SKM-1 treated with dmso at 0.1 percent for 144 hours (cell line): ENCODE data around the gene UBE2H.
"Not testable (repeated sequence)": the region's sequence is repeated elsewhere in the genome, so short reads cannot be mapped to it uniquely, and the experiment has no call there.

ENCODE experiments used
- DNase-seq: peaks from one replicate; lab custom pipeline; 2025; ENCODE audit not compliant: unreplicated experiment; lab: John Stamatoyannopoulos, UW

The UBE2H gene

GRCh38 chr7:129824291-129825208 is 128.2 kb downstream of the UBE2H start:
- DNase-seq, result no peak

GRCh38 chr7:129823143-129823542 is 129.6 kb downstream of the UBE2H start:
- DNase-seq, result not testable (repeated sequence)

- no peak for DNase-seq
Measured at GRCh38 chr7:129821476-129821875, 131.3 kb downstream of the UBE2H start.

DNA sequence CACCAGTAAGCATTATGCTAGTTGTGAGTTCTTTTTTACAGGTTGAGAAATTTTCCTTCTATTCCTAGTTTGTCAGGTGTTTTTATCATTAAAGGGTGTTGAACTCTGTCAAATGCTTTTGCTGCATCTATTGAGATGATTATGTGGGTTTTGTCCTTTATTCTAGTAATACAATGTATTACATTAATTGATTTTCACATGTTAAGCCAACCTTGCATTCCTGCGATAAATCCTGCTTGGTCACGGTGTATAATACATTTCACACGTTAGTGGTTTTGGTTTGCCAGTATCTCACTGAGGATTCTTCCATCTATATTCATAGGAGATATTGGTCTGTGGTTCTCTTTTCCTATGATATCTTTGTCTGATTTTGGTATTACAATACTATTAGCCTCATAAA is 136.0 kb downstream of the UBE2H start:
- DNase-seq, result no peak

DNA sequence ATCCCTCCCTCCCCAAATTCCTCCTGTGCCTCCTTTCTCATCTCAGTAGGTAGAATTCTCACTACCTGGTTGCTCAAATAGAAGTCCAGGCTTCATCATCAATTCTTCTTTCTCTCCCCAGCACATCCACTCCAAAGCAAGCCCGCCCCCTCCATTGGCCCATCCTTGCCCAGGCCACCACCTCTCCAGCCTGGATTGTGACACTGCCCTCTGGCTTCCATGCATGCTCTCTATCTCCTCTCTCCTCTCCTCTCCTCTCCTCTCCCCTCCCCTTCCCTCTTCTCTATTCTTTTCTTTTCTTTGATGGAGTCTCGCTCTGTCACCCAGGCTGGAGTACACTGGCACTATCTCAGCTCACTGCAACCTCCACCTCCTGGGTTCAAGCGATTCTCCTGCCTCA is 144.9 kb downstream of the UBE2H start:
- DNase-seq, result no peak

- no peak for DNase-seq
Measured at GRCh38 chr7:129804890-129805719, 147.7 kb downstream of the UBE2H start.

GRCh38 chr7:129804111-129804889 is 148.5 kb downstream of the UBE2H start:
- DNase-seq, result no peak

DNA sequence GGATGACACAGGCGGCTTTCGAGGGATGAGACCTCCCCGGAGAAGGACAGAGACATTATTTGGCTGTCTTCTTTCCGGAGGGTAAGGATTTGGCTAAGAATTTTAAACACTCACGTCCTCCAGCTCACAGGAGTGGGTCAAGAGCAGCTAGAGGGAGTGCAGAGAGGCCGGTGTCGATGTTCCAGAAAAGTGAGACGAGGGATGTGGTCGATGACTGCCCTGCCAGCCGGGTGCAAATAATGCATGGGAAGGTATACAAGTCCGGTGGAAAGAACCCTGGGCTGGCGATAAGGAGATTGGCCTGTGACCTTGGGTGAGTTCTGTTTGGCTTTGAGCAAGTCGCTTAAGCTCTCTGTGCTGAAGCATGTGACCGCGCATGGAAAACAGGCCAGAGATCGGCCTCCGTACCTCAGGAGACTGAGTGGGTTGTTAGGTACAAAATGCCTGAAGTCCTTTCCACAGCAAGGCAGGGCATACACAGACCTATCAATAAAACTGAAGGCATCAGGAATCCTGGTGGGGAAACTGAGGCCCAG is 149.1 kb downstream of the UBE2H start:
- no peak for DNase-seq

- no peak for DNase-seq
Measured at GRCh38 chr7:129801882-129802281, 150.9 kb downstream of the UBE2H start.

- no peak for DNase-seq
Measured at GRCh38 chr7:129800901-129801300, 151.9 kb downstream of the UBE2H start.

- no peak for DNase-seq
Measured at GRCh38 chr7:129799350-129799955, 153.3 kb downstream of the UBE2H start.

- DNase-seq, result no peak
Measured at GRCh38 chr7:129798616-129799349, 154.0 kb downstream of the UBE2H start.

GRCh38 chr7:129797214-129797789 is 155.5 kb downstream of the UBE2H start:
- DNase-seq, result no peak

- no peak for DNase-seq
Measured at GRCh38 chr7:129796186-129796775, 156.5 kb downstream of the UBE2H start.

DNA sequence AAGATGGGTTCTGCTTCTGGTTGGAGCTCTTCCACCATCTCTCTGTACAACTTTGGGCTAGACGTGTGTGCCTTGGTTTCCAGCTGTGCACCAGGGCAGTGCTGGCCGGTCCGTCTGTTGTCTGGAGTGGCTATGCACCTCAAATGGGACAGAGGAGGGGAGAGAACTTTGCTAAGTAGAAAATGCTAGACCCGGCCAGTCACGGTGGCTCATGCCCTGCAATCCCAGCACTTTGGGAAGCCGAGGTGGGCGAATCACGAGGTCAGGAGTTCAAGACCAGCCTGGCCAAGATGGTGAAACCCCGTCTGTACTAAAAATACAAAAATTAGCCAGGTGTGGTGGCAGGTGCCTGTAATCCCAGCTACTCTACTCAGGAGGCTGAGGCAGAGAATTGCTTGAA is 158.3 kb downstream of the UBE2H start:
- DNase-seq, result not testable (repeated sequence)

DNA sequence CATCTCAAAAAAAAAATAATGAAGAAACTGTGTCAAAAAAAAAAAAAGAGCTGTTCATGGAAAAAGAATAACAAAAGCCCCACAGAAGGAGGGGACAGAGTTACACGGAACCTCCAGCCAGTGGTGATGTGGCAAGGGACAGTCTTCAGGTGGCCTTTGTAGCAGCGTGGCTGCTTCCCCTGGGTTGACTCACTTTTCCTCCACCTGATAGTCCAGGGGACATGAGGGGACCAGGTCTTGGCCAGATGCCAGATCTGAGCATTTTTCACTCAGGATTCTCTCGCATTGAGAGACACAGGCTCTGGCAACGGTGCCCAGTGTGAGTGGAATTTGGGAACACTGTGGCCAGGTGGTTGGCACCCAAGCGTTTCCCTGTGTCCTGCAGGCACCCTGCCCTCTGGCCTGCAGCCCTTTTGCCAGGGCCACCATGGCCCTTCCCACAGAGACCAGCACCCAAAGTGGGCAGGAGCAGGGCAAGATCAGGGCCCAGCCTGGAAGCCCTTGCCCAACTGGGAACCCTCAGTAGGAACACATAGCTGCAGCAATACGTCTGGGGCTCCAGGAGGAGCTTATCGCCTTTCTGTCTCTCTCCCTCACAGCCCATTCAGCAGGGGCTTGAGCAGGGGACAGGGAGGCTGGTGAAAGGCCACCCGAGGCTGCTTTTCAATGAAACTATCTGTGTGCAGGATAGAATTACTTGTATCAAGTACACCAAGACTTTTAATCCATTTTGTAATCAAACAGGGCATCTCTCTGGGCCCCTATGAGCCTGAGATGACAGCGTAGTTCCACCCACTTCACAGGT is 159.1 kb downstream of the UBE2H start:
- DNase-seq, result no peak

DNA sequence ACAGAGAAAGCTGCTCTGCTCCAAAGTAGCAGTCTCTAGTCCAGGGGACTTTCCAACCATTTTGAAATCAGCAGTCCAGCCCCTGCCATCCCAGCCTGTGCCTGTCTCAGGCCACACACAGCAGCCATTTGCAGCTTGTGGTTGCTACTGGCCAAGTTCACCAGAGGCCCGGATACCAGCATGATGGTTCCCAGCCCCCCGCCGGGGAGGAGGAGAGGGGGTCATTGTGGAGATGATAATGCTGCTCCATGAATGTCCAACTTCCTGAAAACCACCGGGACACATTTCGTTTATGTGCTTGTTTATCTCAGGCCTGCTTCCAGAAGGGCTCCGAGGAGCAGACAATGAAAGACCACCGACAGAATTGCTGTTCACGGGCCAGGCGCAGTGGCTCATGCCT is 160.0 kb downstream of the UBE2H start:
- no peak for DNase-seq

DNA sequence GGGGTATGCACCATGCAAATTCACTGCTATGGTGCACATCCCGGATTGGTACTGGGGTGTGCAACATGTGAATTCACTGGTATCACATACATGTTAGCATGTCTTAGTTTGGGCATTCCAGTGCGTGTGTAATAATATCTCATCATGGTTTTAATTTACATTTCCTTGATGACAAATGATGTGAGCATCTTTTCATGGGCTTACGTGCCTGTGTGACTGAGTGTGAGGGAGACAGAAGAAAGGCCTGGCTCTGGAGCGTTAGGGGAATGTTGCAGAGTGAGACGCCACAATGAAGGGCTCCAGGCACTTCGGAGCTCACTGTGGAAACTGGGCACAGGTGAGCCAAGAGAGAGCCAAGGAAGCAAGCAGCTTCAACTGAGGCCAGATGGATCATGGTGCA is 162.6 kb downstream of the UBE2H start:
- DNase-seq, result no peak
